GM18861 (cell line): ENCODE results near the gene KRABD2.
"Not testable (repeated sequence)": the region's sequence is repeated elsewhere in the genome, so short reads cannot be mapped to it uniquely, and the experiment has no call there.

Source experiments
- ATAC-seq: cut with Tn5 transposase; IDR thresholded peaks from one replicate; pipeline ENCODE4 v1.9.1; 2021; ENCODE audit not compliant: unreplicated experiment

The KRABD2 gene

GRCh38 chr17:8376271-8377067 is at the start of gene KRABD2:
TSS of gene KRABD2 (minus strand) at chr17:8376704.
- ATAC-seq = peak; percentile 63

- no peak for ATAC-seq
Measured at GRCh38 chr17:8421571-8421970, 45.1 kb upstream of the KRABD2 start.

- no peak for ATAC-seq
Measured at GRCh38 chr17:8420041-8420934, 43.8 kb upstream of the KRABD2 start.

GRCh38 chr17:8419305-8419704 is 42.8 kb upstream of the KRABD2 start:
- ATAC-seq = no peak

- no peak for ATAC-seq
Measured at GRCh38 chr17:8418471-8418870, 42.0 kb upstream of the KRABD2 start.

- no peak for ATAC-seq
Measured at GRCh38 chr17:8417806-8418205, 41.3 kb upstream of the KRABD2 start.

- no peak for ATAC-seq
Measured at GRCh38 chr17:8413938-8414337, 37.4 kb upstream of the KRABD2 start.

GRCh38 chr17:8413328-8413727 is 36.8 kb upstream of the KRABD2 start:
- no peak for ATAC-seq

GRCh38 chr17:8412089-8412488 is 35.6 kb upstream of the KRABD2 start:
- ATAC-seq = no peak

- ATAC-seq = no peak
Measured at GRCh38 chr17:8410883-8411238, 34.4 kb upstream of the KRABD2 start.

GRCh38 chr17:8409966-8410882 is 33.7 kb upstream of the KRABD2 start:
- no peak for ATAC-seq

- no peak for ATAC-seq
Measured at GRCh38 chr17:8408371-8408770, 31.9 kb upstream of the KRABD2 start.

GRCh38 chr17:8406174-8406573 is 29.7 kb upstream of the KRABD2 start:
- no peak for ATAC-seq

GRCh38 chr17:8405499-8406016 is 29.1 kb upstream of the KRABD2 start:
- no peak for ATAC-seq

GRCh38 chr17:8402921-8403536 is 26.5 kb upstream of the KRABD2 start:
- no peak for ATAC-seq

- ATAC-seq = no peak
Measured at GRCh38 chr17:8401107-8401506, 24.6 kb upstream of the KRABD2 start.

GRCh38 chr17:8398980-8399379 is 22.5 kb upstream of the KRABD2 start:
- ATAC-seq = no peak

- ATAC-seq = no peak
Measured at GRCh38 chr17:8397636-8398035, 21.1 kb upstream of the KRABD2 start, which contains the start of gene RNF222. TSS of gene RNF222 (minus strand) at chr17:8397827. CDS start at chr17:8393461, 4,366 bp downstream.

- not testable (repeated sequence) for ATAC-seq
Measured at GRCh38 chr17:8394497-8394896, 18.0 kb upstream of the KRABD2 start.
